Lower lobe of right lung (tissue), 2 donors: Measurements from ENCODE around the gene UQCRC1. TPM values are rescaled to one million over a fixed set of nuclear protein-coding genes. Genes with fewer than 3 reads are reported as not detected.

Experiments used
- ATAC-seq, 2 donors: fragments of 200-7000 bp; cut with Tn5 transposase; one replicate each; pipeline ENCODE4 v1.9.1; 2020 to 2022; ENCODE audit warnings: mild to moderate bottlenecking in 2 of 2, moderate library complexity in 2 of 2
- DNase-seq: peaks from one replicate; pipeline ENCODE4 v3.0.0-alpha.2; 2020
- H3K27ac ChIP-seq: fragments of 200-600 bp; one replicate; pipeline ENCODE4 v1.8.0; 2022
- H3K27me3 ChIP-seq: fragments of 200-600 bp; one replicate; pipeline ENCODE4 v1.8.0; 2022; ENCODE audit warnings: low read depth
- H3K36me3 ChIP-seq: fragments of 200-600 bp; one replicate; pipeline ENCODE4 v1.8.0; 2022; ENCODE audit warnings: mild to moderate bottlenecking
- H3K4me1 ChIP-seq: fragments of 200-600 bp; one replicate; pipeline ENCODE4 v1.8.0; 2022
- H3K4me3 ChIP-seq: fragments of 200-600 bp; one replicate; pipeline ENCODE4 v1.8.0; 2022; ENCODE audit warnings: mild to moderate bottlenecking
- H3K9me3 ChIP-seq: fragments of 200-600 bp; one replicate; pipeline ENCODE4 v1.8.0; 2022
- intact Hi-C: fragments of 100-400 bp; cut with DNase I; formaldehyde crosslinking; loops from one replicate; pipeline ENCODE4 v1.11.0; 2022
- total RNA-seq: library from RNA; stranded (reverse); fragmentation: NEBNext Ultra II Directional; extraction: Animal tissue kit (Norgen Biotek cat#: 25700); gene quantifications from one replicate; pipeline ENCODE4 v1.2.1, GENCODE V29; 2021
- TF ChIP-seq, protein P1 (sequence below): fragments of 200-600 bp; IDR thresholded peaks from one replicate; pipeline ENCODE4 v1.8.0; 2022; ENCODE audit warnings: antibody characterized with exemption, mild to moderate bottlenecking
- donor health status: DM: no; HTN: yes; CAD: no; lungs with severe emphysema.

Gene UQCRC1
- total RNA-seq, 1 donor from 2014 or later, result 121 TPM

DNA sequence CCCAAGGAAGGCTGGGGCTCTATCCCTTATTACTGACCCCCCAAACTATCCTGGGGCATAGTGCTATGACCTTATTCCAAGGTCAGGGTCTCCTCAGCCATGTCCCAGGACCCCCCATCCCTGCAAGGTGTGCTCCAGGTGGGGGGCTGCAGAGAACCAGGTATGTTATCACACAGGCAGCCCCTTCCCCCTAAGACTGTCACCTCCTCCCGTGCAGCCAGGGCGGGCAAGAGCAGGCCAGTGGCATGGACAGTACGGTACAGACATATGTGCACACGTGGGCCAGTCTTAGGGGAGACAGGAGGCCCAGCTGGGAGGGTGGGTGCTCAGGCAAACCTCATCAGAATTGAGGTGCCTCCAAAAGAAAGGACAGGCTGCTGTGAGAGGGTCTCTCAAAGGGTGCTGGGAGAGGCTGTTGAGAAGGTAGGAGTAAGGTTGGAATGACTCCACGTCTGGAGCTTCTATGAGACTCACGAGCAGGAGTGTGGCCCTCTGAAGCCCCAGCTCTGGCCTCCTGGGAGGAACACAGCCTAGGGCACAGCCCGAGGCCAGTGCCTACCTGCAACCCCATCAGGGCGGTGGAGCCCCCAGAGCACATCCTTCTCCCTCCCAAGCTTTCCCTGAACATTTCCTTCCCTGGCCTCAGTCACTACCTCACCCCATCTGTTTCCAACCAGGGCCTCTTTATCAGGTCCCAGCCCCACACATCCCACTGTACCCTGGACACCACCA is 12.6 kb downstream of the UQCRC1 start:
- Histone ChIP-seq H3K4me1 (no peaks in the 10 kb centered on the region), H3K9me3 (no peaks in the 10 kb centered on the region), H3K36me3 (peaks cover 45% of the 10 kb centered on the region), H3K27ac (no peak overlapping the region), H3K27me3 (peaks cover 23% of the 10 kb centered on the region), H3K4me3 (no peak overlapping the region)
- no peak for ATAC-seq
- intact Hi-C loops, result no loop called here
- DNase-seq, result no peak
- TF ChIP-seq, protein P1, sequence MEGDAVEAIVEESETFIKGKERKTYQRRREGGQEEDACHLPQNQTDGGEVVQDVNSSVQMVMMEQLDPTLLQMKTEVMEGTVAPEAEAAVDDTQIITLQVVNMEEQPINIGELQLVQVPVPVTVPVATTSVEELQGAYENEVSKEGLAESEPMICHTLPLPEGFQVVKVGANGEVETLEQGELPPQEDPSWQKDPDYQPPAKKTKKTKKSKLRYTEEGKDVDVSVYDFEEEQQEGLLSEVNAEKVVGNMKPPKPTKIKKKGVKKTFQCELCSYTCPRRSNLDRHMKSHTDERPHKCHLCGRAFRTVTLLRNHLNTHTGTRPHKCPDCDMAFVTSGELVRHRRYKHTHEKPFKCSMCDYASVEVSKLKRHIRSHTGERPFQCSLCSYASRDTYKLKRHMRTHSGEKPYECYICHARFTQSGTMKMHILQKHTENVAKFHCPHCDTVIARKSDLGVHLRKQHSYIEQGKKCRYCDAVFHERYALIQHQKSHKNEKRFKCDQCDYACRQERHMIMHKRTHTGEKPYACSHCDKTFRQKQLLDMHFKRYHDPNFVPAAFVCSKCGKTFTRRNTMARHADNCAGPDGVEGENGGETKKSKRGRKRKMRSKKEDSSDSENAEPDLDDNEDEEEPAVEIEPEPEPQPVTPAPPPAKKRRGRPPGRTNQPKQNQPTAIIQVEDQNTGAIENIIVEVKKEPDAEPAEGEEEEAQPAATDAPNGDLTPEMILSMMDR, result no peak

DNA sequence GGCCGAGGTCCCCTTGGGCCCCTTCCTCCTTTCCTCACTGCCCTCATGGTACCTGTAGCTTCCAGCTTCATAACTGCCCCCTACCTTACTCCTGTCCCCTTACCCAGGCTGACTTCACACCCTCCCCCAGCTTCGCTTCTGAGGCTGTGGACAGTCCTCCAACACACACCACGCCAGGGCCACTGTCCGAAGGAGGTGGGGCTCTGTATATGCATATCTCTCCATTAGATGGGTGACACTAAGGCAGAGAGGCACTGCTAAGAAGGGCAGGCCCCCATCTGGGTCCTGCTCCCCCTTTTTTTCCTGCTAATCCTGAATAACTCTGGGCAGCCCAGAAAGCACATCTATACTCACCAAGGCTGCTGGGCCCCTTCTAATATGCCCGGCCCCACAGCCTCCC is 13.3 kb downstream of the UQCRC1 start:
- DNase-seq, result no peak
- ATAC-seq, result no peak
- Histone ChIP-seq H3K4me3 (no peak overlapping the region), H3K36me3 (peaks cover 38% of the 10 kb centered on the region), H3K4me1 (no peaks in the 10 kb centered on the region), H3K27ac (no peak overlapping the region), H3K27me3 (peaks cover 23% of the 10 kb centered on the region), H3K9me3 (no peaks in the 10 kb centered on the region)
- TF ChIP-seq, protein P1, result no peak
- intact Hi-C loops, result no loop called here

DNA sequence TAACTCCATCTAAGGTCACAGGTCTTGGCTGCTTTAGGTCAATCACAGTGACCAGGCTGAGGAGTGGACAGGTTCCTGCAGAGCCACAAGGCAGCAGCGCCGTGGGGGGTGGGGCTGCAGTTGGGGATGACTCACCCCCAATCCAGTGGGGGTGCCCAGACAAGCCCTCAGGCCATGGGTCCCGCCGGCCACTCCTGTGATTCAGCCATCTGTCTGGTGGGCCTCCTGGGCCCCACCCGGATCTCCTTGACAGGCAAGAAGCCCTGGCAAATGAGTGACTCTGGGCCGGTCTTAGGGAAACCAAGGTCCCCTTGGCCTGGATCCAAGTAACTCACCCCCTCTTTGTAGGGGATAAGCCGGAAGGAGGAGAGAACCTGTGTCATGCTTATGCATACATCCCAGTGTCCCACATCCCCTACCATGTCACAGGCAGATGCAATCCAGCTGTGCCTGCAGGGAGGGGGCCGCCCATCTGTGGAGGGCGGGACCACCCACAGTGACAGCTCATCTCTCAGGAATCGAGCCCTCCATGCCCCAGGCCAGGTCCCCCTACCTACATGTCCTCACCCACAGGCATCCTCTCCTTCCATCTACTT is 13.8 kb downstream of the UQCRC1 start:
- peak in 1 of 2 donors; percentile 9 for ATAC-seq
- TF ChIP-seq, protein P1, result no peak
- Histone ChIP-seq H3K9me3 (no peaks in the 10 kb centered on the region), H3K4me1 (no peaks in the 10 kb centered on the region), H3K36me3 (peaks cover 33% of the 10 kb centered on the region), H3K4me3 (no peak overlapping the region), H3K27me3 (peaks cover 23% of the 10 kb centered on the region), H3K27ac (no peak overlapping the region)
- intact Hi-C loops, result no loop called here
- DNase-seq, result no peak

DNA sequence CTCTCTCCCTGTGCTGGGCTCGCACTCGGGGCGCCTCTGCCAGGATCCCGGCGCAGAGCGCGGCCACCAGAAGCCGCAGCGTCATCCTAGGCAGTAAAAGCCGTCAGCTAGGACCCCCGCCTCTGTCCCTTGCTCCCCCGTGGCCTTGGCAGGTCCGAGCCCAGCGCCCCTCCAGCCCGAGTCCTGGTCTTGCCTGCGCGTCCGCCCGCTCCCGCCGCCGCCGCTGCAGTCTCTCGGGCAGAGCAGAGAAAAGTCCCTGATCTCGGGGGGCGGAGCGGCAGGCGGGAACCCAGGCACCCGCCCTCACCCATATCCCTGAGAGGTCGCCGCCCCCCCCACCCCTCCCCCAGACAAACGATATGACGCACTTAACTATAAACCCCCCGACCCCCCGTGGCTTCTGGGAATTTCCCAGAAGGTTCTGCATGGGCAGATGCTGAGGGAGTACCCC is 14.3 kb downstream of the UQCRC1 start, which contains the start of gene COL7A1:
COL7A1 (minus strand) TSS at position 255 of the 451 bp plus-strand sequence; CDS start at position 85, 170 bp downstream.
- H3K9me3 ChIP-seq, result no peaks in the 10 kb centered on the region
- intact Hi-C loops, result no loop called here
- no peaks in the 10 kb centered on the region for H3K4me1 ChIP-seq
- no peak for DNase-seq
- H3K27me3 ChIP-seq, result peaks cover 23% of the 10 kb centered on the region
- peak within 1 kb of the TSS; percentile 41 for H3K4me3 ChIP-seq
- TF ChIP-seq, protein P1, result no peak
- H3K36me3 ChIP-seq, result peaks cover 27% of the 10 kb centered on the region
- H3K27ac ChIP-seq, result no peak within 1 kb of the TSS
- ATAC-seq, result no peak

DNA sequence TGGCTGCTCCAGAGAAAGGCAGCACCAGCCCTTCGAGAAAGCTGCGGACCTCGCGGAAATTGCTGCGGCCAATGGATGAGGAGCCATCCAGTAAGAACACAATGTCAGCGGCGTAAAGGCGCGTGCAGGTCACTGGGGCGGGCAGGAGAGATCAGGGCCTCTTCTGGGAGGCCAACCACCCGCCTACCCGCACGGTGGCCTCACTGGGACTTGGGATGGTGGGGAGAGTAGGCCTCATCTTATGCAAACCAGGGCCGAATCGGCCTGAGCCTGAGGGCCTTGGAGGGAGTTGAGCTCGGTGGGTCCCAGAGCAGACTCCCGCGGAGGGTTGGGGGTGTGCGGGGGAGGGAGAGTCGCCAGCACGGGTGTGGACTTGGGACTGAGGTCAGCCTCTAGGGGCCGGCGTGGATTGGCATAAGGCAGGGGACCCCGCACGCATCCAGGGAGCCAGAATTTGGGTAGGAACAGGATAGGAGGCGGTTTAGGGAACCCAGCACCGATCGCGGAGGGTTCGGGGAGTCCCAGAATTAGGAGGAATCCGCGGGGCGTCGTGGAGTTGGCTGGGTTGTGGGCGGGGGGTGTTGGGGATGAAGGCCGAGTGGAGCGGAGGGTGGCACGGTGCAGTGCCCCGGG is 14.9 kb downstream of the UQCRC1 start:
- peaks cover 22% of the 10 kb centered on the region for H3K36me3 ChIP-seq
- no peaks in the 10 kb centered on the region for H3K9me3 ChIP-seq
- H3K27ac ChIP-seq, result no peak overlapping the region
- H3K27me3 ChIP-seq, result peaks cover 23% of the 10 kb centered on the region
- TF ChIP-seq, protein P1, result no peak
- ATAC-seq, result no peak
- intact Hi-C loops, result no loop called here
- peak overlapping the region; percentile 41 for H3K4me3 ChIP-seq
- H3K4me1 ChIP-seq, result no peaks in the 10 kb centered on the region
- DNase-seq, result no peak
